SK-N-SH (cell line): ENCODE measurements around the gene MIOS.

ENCODE experiments used
- EZH2phosphoT487 ChIP-seq: fragments of 200-600 bp; sonication (generic); IDR thresholded peaks from 2 replicates; pipeline ENCODE4 v1.6.1; 2017; ENCODE audit warnings: low read depth, mixed run types, mild to moderate bottlenecking, antibody characterized with exemption, moderate library complexity, borderline replicate concordance
- TF ChIP-seq, protein P1 (sequence below): IDR thresholded peaks from 2 replicates; pipeline ENCODE4 v1.4.0; 2012; ENCODE audit warnings: low read depth, borderline replicate concordance
- TF ChIP-seq, protein P2 (sequence below): fragments of 200-600 bp; sonication (generic); IDR thresholded peaks from 2 replicates; pipeline ENCODE4 v1.6.1; 2017; ENCODE audit warnings: antibody characterized with exemption, mild to moderate bottlenecking, moderate library complexity
- TF ChIP-seq, protein P3 (sequence below): IDR thresholded peaks from 2 replicates; pipeline ENCODE4 v1.6.1; 2012; ENCODE audit warnings: mild to moderate bottlenecking, low read depth, low read length, moderate library complexity

DNA sequence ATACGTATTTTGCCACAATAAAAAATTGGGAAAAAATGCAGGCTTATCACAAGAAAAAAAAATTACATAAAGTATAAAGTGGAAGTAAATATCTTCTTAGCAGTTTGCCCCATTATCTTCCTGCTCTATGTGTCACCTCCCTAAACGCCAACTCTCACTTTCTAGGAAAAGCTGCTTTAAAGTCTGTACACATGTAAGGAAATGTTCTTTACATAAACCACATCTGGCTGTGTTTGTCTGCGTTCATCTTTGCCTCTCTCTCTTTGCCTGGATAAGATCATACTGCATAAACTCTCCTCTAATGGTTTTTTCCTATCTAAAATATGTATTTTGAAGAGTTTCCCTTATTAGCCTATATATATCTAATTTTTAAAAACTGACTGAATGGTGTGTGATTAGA is 50.9 kb downstream of the MIOS start:
- TF ChIP-seq, protein P1, sequence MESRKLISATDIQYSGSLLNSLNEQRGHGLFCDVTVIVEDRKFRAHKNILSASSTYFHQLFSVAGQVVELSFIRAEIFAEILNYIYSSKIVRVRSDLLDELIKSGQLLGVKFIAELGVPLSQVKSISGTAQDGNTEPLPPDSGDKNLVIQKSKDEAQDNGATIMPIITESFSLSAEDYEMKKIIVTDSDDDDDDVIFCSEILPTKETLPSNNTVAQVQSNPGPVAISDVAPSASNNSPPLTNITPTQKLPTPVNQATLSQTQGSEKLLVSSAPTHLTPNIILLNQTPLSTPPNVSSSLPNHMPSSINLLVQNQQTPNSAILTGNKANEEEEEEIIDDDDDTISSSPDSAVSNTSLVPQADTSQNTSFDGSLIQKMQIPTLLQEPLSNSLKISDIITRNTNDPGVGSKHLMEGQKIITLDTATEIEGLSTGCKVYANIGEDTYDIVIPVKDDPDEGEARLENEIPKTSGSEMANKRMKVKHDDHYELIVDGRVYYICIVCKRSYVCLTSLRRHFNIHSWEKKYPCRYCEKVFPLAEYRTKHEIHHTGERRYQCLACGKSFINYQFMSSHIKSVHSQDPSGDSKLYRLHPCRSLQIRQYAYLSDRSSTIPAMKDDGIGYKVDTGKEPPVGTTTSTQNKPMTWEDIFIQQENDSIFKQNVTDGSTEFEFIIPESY, result no peak
- TF ChIP-seq, protein P2, sequence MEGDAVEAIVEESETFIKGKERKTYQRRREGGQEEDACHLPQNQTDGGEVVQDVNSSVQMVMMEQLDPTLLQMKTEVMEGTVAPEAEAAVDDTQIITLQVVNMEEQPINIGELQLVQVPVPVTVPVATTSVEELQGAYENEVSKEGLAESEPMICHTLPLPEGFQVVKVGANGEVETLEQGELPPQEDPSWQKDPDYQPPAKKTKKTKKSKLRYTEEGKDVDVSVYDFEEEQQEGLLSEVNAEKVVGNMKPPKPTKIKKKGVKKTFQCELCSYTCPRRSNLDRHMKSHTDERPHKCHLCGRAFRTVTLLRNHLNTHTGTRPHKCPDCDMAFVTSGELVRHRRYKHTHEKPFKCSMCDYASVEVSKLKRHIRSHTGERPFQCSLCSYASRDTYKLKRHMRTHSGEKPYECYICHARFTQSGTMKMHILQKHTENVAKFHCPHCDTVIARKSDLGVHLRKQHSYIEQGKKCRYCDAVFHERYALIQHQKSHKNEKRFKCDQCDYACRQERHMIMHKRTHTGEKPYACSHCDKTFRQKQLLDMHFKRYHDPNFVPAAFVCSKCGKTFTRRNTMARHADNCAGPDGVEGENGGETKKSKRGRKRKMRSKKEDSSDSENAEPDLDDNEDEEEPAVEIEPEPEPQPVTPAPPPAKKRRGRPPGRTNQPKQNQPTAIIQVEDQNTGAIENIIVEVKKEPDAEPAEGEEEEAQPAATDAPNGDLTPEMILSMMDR, result no peak
- TF ChIP-seq, protein P3, sequence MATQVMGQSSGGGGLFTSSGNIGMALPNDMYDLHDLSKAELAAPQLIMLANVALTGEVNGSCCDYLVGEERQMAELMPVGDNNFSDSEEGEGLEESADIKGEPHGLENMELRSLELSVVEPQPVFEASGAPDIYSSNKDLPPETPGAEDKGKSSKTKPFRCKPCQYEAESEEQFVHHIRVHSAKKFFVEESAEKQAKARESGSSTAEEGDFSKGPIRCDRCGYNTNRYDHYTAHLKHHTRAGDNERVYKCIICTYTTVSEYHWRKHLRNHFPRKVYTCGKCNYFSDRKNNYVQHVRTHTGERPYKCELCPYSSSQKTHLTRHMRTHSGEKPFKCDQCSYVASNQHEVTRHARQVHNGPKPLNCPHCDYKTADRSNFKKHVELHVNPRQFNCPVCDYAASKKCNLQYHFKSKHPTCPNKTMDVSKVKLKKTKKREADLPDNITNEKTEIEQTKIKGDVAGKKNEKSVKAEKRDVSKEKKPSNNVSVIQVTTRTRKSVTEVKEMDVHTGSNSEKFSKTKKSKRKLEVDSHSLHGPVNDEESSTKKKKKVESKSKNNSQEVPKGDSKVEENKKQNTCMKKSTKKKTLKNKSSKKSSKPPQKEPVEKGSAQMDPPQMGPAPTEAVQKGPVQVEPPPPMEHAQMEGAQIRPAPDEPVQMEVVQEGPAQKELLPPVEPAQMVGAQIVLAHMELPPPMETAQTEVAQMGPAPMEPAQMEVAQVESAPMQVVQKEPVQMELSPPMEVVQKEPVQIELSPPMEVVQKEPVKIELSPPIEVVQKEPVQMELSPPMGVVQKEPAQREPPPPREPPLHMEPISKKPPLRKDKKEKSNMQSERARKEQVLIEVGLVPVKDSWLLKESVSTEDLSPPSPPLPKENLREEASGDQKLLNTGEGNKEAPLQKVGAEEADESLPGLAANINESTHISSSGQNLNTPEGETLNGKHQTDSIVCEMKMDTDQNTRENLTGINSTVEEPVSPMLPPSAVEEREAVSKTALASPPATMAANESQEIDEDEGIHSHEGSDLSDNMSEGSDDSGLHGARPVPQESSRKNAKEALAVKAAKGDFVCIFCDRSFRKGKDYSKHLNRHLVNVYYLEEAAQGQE, result no peak
- no peak for TF ChIP-seq EZH2phosphoT487
